Vagina (tissue), 2 donors: ENCODE results near the gene PRKG2.

ENCODE experiments used
- CTCF ChIP-seq, 3 experiments: fragments of 450-650 bp in 2 of 3; fragments of 200-600 bp in 1 of 3; sonication (generic) in 1 of 3; IDR thresholded peaks; one replicate each; pipeline ENCODE4 v1.5.1; 2017 to 2019; ENCODE audit warnings: antibody characterized with exemption in 3 of 3, mild to moderate bottlenecking in 2 of 3, moderate library complexity in 2 of 3
- POLR2A ChIP-seq, 2 donors: fragments of 450-650 bp; IDR thresholded peaks; one replicate each; pipeline ENCODE4 v1.6.1; 2017; ENCODE audit warnings: antibody characterized with exemption in 2 of 2, mild to moderate bottlenecking in 2 of 2, moderate library complexity in 2 of 2
- POLR2AphosphoS5 ChIP-seq, 2 donors: sonication (generic); formaldehyde crosslinking; IDR thresholded peaks; one replicate each; pipeline ENCODE4 v1.9.0; 2017; ENCODE audit warnings: antibody characterized with exemption in 2 of 2, mild to moderate bottlenecking in 2 of 2, low read depth in 1 of 2; ENCODE audit not compliant: insufficient read depth in 1 of 2

- no peak for TF ChIP-seq CTCF (IDR thresholded peaks at IDR 0.05)
- TF ChIP-seq POLR2A (IDR thresholded peaks at IDR 0.05) = no peak
- TF ChIP-seq POLR2AphosphoS5 (IDR thresholded peaks at IDR 0.05; ENCODE audit: insufficient read depth in 1 of 2, low read depth in 1 of 2) = no peak
These were observed 96.9 kb downstream of the PRKG2 start for GRCh38 chr4:81118086-81118485.
